Measurements from ENCODE around the gene ABHD12.

Gene ABHD12

GRCh38 chr20:25321262-25321831 is 69.3 kb downstream of the ABHD12 start:
- H3K36me3 ChIP-seq (ENCODE audit: insufficient read depth, low read length): peaks cover 80% of the 10 kb centered on the region
- H3K79me2 ChIP-seq (ENCODE audit: insufficient read depth, low read length): peaks cover 72% of the 10 kb centered on the region
- H3K9me3 ChIP-seq (ENCODE audit: insufficient read depth, low read length, severe bottlenecking): no peaks in the 10 kb centered on the region
- H3K27me3 ChIP-seq (ENCODE audit: insufficient read depth, low read length, poor library complexity): no peaks in the 10 kb centered on the region
- DNase-seq (peak; percentile 3), ATAC-seq (ENCODE audit: insufficient read depth, low read depth) (no peak)
- H2AFZ ChIP-seq (ENCODE audit: low read depth, low read length): no peak overlapping the region
- H3K4me1 ChIP-seq (ENCODE audit: insufficient read depth, low read length): no peaks in the 10 kb centered on the region
- no peak overlapping the region for H3K4me3 ChIP-seq (ENCODE audit: low read depth in 1 of 2, low read length in 2 of 2)
- no peak overlapping the region for H3K4me2 ChIP-seq (ENCODE audit: insufficient read depth, low read length)
- no peak for TF ChIP-seq EZH2 (IDR thresholded peaks at IDR 0.05; ENCODE audit: borderline replicate concordance, low read depth, low read length, severe bottlenecking)
- no peak for TF ChIP-seq CTCF (IDR thresholded peaks at IDR 0.05; ENCODE audit: borderline replicate concordance, extremely low read depth, low read length, poor library complexity, severe bottlenecking)
- no peak overlapping the region for H3K27ac ChIP-seq (ENCODE audit: low read length)
- peaks cover 54% of the 10 kb centered on the region for H4K20me1 ChIP-seq (ENCODE audit: insufficient read depth, low read length)
- no peak overlapping the region for H3K9ac ChIP-seq (ENCODE audit: low read depth, low read length)

GRCh38 chr20:25320035-25320800 is 70.4 kb downstream of the ABHD12 start:
- Histone ChIP-seq H4K20me1 (ENCODE audit: insufficient read depth, low read length) (peaks cover 53% of the 10 kb centered on the region), H3K27me3 (ENCODE audit: insufficient read depth, low read length, poor library complexity) (no peaks in the 10 kb centered on the region), H3K4me1 (ENCODE audit: insufficient read depth, low read length) (no peaks in the 10 kb centered on the region), H3K9me3 (ENCODE audit: insufficient read depth, low read length, severe bottlenecking) (no peaks in the 10 kb centered on the region), H3K4me3 (ENCODE audit: low read depth in 1 of 2, low read length in 2 of 2) (no peak overlapping the region), H3K4me2 (ENCODE audit: insufficient read depth, low read length) (no peak overlapping the region), H3K79me2 (ENCODE audit: insufficient read depth, low read length) (peaks cover 63% of the 10 kb centered on the region), H2AFZ (ENCODE audit: low read depth, low read length) (no peak overlapping the region), H3K36me3 (ENCODE audit: insufficient read depth, low read length) (peaks cover 85% of the 10 kb centered on the region), H3K27ac (ENCODE audit: low read length) (no peak overlapping the region), H3K9ac (ENCODE audit: low read depth, low read length) (no peak overlapping the region)
- ATAC-seq (ENCODE audit: insufficient read depth, low read depth) (no peak), DNase-seq (no peak)
- TF ChIP-seq CTCF (IDR thresholded peaks at IDR 0.05; ENCODE audit: borderline replicate concordance, extremely low read depth, low read length, poor library complexity, severe bottlenecking) (no peak), EZH2 (IDR thresholded peaks at IDR 0.05; ENCODE audit: borderline replicate concordance, low read depth, low read length, severe bottlenecking) (no peak)

GRCh38 chr20:25319241-25320034 is 71.2 kb downstream of the ABHD12 start:
- no peak for ATAC-seq (ENCODE audit: insufficient read depth, low read depth)
- H3K27me3 ChIP-seq (ENCODE audit: insufficient read depth, low read length, poor library complexity): no peaks in the 10 kb centered on the region
- H3K79me2 ChIP-seq (ENCODE audit: insufficient read depth, low read length): peaks cover 56% of the 10 kb centered on the region
- H2AFZ ChIP-seq (ENCODE audit: low read depth, low read length): no peak overlapping the region
- DNase-seq: peak; percentile 3
- no peak overlapping the region for H3K4me3 ChIP-seq (ENCODE audit: low read depth in 1 of 2, low read length in 2 of 2)
- H3K36me3 ChIP-seq (ENCODE audit: insufficient read depth, low read length): peaks cover 89% of the 10 kb centered on the region
- no peak overlapping the region for H3K27ac ChIP-seq (ENCODE audit: low read length)
- H4K20me1 ChIP-seq (ENCODE audit: insufficient read depth, low read length): peaks cover 52% of the 10 kb centered on the region
- TF ChIP-seq CTCF (IDR thresholded peaks at IDR 0.05; ENCODE audit: borderline replicate concordance, extremely low read depth, low read length, poor library complexity, severe bottlenecking): no peak
- H3K4me2 ChIP-seq (ENCODE audit: insufficient read depth, low read length): no peak overlapping the region
- no peaks in the 10 kb centered on the region for H3K4me1 ChIP-seq (ENCODE audit: insufficient read depth, low read length)
- no peaks in the 10 kb centered on the region for H3K9me3 ChIP-seq (ENCODE audit: insufficient read depth, low read length, severe bottlenecking)
- H3K9ac ChIP-seq (ENCODE audit: low read depth, low read length): no peak overlapping the region

Data from DND-41 (cell line).